Hematopoietic multipotent progenitor cell treated with erythropoietin and hydrocortisone succinate and interleukin-3 and kit ligand, for 15 days (in vitro differentiated cells): ENCODE data around the gene ALOX12.
A peak's percentile ranks its signal among the peaks of the same experiment; 100 is the strongest.

Experiments used
- DNase-seq: peaks from one replicate; pipeline ENCODE4 v3.0.0-alpha.2; 2015; ENCODE audit warnings: low spot score

The ALOX12 gene

DNA sequence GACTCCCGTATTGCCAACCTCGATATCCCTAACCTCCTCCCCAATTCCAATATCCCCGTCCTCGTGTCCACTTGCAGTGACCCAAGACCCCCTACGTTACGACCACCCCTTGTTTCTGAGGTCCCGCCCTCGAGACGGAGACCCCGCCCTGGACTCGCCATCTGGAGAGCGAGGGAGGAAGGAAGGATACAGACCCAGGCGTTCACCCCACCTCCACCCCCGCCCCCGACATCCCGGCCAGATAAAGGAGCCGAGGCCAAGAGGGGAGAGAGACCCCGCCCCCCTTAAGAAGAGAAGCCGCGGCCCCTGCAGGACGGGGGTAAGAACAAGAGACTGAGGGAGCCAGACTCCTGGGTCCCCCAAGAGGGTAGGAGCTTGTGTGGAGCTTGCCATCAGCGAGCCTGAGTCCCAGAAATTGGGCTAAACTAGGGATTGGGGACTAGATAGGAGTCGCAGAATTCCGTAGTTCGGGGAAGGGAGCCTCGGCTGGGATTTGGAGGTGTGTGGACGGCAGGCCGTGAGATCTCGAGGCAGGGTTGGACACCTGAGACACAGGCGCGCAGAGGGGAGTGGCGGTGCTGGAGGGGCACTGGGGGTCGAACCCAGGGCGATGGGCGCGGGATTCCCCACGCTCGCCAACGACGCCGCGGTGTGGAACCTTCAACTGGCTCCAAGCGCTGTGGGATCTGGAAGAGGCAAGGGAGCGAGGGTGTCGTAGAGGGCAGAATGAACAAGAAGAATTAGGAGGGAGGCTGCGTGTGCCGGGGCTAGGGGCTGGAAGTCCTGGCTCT lies 27.1 kb downstream of the ALOX12 start, which contains the start of gene BCL6B:
TSS of gene BCL6B (plus strand) at position 270 of the 791 bp plus-strand sequence. CDS start 622 bp downstream, outside the sequence.
- no peak for DNase-seq

DNA sequence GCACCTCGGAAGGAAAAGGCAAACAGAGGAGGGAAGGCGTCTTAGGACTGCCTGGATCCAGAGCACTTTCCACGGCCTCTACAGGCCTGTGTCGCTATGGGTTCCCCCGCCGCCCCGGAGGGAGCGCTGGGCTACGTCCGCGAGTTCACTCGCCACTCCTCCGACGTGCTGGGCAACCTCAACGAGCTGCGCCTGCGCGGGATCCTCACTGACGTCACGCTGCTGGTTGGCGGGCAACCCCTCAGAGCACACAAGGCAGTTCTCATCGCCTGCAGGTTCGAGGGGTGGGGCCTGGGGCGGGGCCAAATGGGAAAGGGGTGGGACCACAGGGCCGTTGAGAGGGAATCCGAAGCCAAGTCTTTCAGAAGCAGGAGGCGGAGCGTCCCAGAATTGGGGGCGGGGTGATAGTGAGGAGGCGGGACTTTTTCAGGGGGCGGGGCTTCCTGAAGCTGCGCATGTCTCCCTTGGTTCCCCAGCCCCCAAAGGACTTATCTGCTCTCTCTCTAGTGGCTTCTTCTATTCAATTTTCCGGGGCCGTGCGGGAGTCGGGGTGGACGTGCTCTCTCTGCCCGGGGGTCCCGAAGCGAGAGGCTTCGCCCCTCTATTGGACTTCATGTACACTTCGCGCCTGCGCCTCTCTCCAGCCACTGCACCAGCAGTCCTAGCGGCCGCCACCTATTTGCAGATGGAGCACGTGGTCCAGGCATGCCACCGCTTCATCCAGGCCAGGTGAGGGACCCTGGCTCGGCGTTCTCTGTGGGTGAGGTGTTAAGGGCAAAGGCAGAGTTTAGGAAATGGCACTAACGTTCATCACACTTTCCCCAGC lies 27.9 kb downstream of the ALOX12 start:
- DNase-seq: peak; percentile 93

DNA sequence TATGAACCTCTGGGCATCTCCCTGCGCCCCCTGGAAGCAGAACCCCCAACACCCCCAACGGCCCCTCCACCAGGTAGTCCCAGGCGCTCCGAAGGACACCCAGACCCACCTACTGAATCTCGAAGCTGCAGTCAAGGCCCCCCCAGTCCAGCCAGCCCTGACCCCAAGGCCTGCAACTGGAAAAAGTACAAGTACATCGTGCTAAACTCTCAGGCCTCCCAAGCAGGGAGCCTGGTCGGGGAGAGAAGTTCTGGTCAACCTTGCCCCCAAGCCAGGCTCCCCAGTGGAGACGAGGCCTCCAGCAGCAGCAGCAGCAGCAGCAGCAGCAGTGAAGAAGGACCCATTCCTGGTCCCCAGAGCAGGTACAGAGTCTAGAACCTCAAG lies 28.5 kb downstream of the ALOX12 start:
- no peak for DNase-seq

GRCh38 chr17:7025245-7025644 lies 29.4 kb downstream of the ALOX12 start:
- DNase-seq: no peak

DNA sequence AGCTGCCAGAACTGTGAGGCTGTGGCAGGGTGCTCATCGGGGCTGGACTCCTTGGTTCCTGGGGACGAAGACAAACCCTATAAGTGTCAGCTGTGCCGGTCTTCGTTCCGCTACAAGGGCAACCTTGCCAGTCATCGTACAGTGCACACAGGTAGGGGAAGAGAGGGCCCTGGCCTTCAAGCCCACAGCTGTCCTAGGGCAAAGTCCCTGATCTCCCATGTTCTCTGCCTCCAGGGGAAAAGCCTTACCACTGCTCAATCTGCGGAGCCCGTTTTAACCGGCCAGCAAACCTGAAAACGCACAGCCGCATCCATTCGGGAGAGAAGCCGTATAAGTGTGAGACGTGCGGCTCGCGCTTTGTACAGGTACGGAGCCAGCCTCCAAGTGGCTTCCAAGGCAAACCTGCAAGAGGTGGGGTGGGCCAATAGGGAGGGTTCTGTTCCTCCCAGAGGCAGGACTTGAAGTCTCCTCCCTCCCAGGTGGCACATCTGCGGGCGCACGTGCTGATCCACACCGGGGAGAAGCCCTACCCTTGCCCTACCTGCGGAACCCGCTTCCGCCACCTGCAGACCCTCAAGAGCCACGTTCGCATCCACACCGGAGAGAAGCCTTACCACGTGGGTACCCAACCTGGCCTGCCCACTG lies 30.7 kb downstream of the ALOX12 start:
- DNase-seq: no peak

- no peak for DNase-seq
These were observed 31.5 kb downstream of the ALOX12 start for GRCh38 chr17:7027335-7027734.

- no peak for DNase-seq
These were observed 33.2 kb downstream of the ALOX12 start for GRCh38 chr17:7029096-7029495.

GRCh38 chr17:7029659-7030058 lies 33.8 kb downstream of the ALOX12 start:
- DNase-seq: no peak

GRCh38 chr17:7034955-7035590 lies 39.2 kb downstream of the ALOX12 start:
- DNase-seq: no peak

DNA sequence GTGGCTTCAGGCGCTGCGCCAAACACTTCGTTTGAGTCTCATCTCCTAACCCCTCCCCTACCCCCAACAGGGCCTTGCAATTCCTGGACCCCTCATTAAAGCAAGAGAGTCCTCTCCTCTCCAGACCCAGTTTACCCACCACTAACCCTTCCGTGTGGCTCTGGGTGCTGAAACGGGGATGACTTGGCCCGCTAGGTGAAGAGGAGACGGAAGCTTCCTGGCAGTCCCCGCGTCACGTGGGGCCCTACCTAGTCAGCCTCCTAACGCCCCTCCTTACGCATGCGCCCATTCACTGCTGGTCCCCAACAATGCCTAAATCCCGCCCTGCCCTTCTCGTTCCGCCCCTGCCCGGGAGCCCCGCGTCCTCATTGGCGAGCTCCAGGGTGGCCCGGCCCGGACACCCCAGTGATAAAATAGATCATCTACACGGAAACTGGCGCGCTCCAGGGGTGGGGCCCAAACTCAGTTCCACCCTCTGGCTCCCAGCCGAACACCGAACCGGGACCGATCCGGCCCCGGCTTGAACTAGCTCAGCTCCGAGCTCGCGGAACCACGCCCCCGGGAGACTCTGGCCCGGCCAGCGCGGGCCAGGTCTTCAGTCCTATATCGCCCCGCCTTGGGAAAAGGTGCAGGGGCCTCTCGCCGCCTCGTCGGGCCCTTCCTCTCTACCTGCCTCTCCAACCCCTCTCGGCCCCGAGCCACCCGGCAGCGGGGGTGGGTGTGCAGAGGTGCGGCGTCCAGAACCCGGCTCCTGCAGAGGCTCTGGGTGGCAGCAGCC lies 39.9 kb downstream of the ALOX12 start, which contains the start of gene SLC16A13:
TSS of gene SLC16A13 (plus strand) at position 425 of the 778 bp plus-strand sequence. CDS start 368 bp downstream, outside the sequence.
- peak; percentile 90 for DNase-seq

GRCh38 chr17:7038025-7038862 lies 42.4 kb downstream of the ALOX12 start:
- DNase-seq: no peak

DNA sequence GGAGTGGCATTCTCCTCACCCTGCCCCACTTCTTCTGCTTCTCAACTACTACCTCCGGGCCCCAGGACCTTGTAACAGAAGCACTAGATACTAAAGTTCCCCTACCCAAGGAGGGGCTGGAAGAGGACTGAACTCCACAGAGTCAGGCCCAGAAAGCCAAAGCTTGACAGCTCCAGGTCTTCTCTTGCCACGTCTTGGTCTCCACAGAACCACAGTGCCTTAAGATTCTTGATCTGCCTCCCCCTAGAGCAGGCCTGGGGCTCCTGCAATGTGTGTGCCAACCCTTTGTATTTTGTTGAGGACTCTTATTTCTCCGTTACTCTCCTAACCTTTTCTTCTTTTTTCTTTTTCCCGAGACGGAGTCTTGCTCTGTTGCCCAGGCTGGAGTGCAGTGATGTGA lies 44.0 kb downstream of the ALOX12 start:
- no peak for DNase-seq

DNA sequence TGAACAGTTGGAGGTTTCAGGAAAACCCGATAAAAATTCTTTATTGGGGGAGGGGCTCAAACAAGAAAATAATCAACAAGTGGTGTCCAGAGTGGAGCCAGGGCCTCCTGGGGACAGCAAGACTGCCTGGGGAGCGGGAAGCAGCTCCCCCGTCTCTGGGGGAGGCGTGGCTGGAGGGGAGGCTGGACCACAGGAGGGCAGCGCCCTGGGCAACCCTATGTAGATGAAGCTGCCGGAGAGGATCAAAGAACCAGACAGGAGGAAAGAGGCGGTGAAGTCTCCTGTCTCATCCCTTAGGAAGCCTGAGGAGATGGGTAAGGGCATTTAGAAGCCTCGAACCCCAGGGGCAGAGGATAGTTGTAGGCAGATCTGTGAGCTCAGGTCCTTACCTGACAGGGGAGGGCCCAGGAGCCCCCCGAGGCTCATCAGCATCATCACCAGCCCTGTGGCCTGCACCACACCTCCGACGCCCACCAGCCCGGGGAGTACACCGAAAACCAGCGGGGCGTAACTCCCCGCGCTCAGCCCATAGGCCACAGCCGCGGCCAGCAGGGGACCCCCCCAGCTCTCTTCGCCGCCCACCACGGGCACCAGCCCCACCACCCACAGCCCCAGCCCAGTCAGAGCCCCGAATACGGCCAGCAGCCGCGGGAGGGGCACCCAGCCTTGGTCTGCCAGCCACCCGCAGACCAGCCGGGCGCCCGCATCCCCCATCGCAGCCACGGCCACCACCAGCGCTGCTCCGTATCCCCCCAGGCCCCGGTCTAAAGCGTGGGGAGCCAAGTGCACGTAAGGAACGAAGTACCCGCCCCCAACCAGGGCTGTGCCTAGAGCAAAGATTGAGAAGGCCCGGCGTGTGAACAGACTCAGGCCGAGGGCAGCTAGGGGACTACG lies 46.0 kb downstream of the ALOX12 start:
- no peak for DNase-seq

GRCh38 chr17:7042501-7043181 lies 46.8 kb downstream of the ALOX12 start:
- DNase-seq: no peak

DNA sequence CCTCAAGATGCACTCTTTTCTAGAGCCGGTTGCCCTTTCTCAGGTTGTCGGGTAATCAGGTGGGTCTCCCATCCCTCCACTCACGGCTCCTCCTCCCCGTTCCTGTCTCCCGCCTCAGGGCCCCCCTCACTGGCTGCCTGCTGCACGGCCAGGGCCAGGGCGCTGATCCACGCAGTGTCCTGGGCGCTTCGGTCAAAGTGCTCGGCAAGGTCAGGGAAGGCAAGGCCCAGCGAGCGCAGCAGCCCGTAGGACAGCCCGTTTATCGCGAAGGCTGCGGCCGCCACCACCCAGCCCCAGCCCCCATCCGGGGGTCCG lies 47.3 kb downstream of the ALOX12 start:
- no peak for DNase-seq

GRCh38 chr17:7043497-7044198 lies 47.8 kb downstream of the ALOX12 start, which contains the start of gene SLC16A11:
Gene SLC16A11, minus strand, starts transcription at chr17:7044092. Its CDS starts 579 bp downstream, at chr17:7043513.
- no peak for DNase-seq

DNA sequence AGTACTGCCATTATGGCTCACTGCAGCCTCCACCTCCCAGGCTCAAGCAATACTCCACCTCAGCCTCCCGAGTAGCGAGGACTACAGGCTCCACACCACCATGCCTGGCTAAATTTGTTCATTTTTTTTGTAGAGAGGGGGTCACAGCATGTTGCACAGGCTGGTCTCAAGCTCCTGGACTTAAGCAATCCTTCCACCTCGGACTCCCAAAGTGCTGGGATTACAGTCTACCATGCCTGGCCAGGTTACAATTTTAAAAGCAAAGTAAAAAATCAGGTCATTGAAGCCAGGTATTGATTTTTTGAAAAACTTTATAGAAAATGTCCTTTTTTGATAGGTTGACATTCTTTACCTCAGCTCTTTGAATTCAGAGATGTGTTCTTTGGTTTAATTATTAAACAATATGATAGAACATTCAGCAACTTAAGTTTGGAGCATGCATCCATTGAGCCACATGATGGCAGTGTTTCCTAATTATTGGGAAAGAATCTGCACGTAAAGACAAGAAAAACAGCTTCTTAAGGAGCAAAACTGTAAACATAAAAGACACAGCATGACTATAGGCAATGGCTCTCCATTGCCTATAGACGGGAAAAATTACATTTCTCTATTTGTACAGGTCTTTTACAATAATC lies 49.8 kb downstream of the ALOX12 start:
- DNase-seq: peak; percentile 68
